Measurements from ENCODE around the gene CDC45.

- TF ChIP-seq POLR2A (IDR thresholded peaks at IDR 0.05) (no peak), CTCF (IDR thresholded peaks at IDR 0.05) (no peak)
These were observed 89.5 kb downstream of the CDC45 start for GRCh38 chr22:19569276-19569640.

All from testis (tissue), 2 donors.